GM23338 (cell line): Measurements from ENCODE around the gene KRT2. TPM values are rescaled to one million over a fixed set of nuclear protein-coding genes. Genes with fewer than 3 reads are reported as not detected.

ENCODE experiments used
- ATAC-seq: fragments of 200-7000 bp; cut with Tn5 transposase; 3 replicates; pipeline ENCODE4 v1.9.1; 2020
- DNase-seq: peaks from one replicate; pipeline ENCODE4 v3.0.0-alpha.2; 2015; ENCODE audit warnings: low spot score
- H2AFZ ChIP-seq: fragments of 200-600 bp; sonication (generic); 2 replicates; pipeline ENCODE4 v1.8.0; 2016; ENCODE audit warnings: antibody characterized with exemption, mild to moderate bottlenecking, moderate library complexity
- H3F3A ChIP-seq: fragments of 200-600 bp; sonication (generic); replicated peaks from 2 replicates; pipeline ENCODE4 v1.8.0; 2017; ENCODE audit warnings: antibody characterized with exemption, mixed run types, low read depth
- H3K27ac ChIP-seq: fragments of 200-600 bp; sonication (generic); 2 replicates; pipeline ENCODE4 v1.6.1; 2016; ENCODE audit warnings: low read depth
- H3K27me3 ChIP-seq: fragments of 200-600 bp; sonication (generic); 2 replicates; pipeline ENCODE4 v1.8.0; 2016; ENCODE audit warnings: mild to moderate bottlenecking, mixed run types, moderate library complexity; ENCODE audit not compliant: insufficient read depth
- H3K36me3 ChIP-seq: fragments of 200-600 bp; sonication (generic); 2 replicates; pipeline ENCODE4 v1.8.0; 2016; ENCODE audit warnings: mild to moderate bottlenecking; ENCODE audit not compliant: insufficient read depth
- H3K4me1 ChIP-seq: fragments of 200-600 bp; sonication (generic); 2 replicates; pipeline ENCODE4 v1.8.0; 2016; ENCODE audit warnings: mild to moderate bottlenecking, moderate library complexity; ENCODE audit not compliant: insufficient read depth
- H3K4me2 ChIP-seq: fragments of 200-600 bp; sonication (generic); 2 replicates; pipeline ENCODE4 v1.7.1; 2017; ENCODE audit warnings: mixed run types
- H3K4me3 ChIP-seq: fragments of 200-600 bp; sonication (generic); 2 replicates; pipeline ENCODE4 v1.6.1; 2016; ENCODE audit warnings: mixed run types
- H3K79me2 ChIP-seq: fragments of 200-600 bp; sonication (generic); replicated peaks from 2 replicates; pipeline ENCODE4 v1.8.0; 2017; ENCODE audit warnings: mild to moderate bottlenecking; ENCODE audit not compliant: insufficient read depth
- H3K9me2 ChIP-seq: fragments of 200-600 bp; sonication (generic); 2 replicates; pipeline ENCODE4 v1.8.0; 2017; ENCODE audit not compliant: insufficient read depth
- H4K20me1 ChIP-seq: fragments of 200-600 bp; sonication (generic); replicated peaks from 2 replicates; pipeline ENCODE4 v1.8.0; 2017; ENCODE audit warnings: mild to moderate bottlenecking; ENCODE audit not compliant: insufficient read depth
- H3K27ac Mint-ChIP-seq: 2 replicates; pipeline ENCODE4 v1.8.0; 2020; ENCODE audit warnings: inconsistent platforms, mild to moderate bottlenecking, moderate library complexity, mixed read lengths
- H3K27me3 Mint-ChIP-seq: 3 replicates; pipeline ENCODE4 v1.8.0; 2022; ENCODE audit warnings: low read depth, mild to moderate bottlenecking, moderate library complexity, mixed read lengths, inconsistent platforms; ENCODE audit not compliant: insufficient read depth, poor library complexity
- H3K36me3 Mint-ChIP-seq: 3 replicates; pipeline ENCODE4 v1.8.0; 2021; ENCODE audit warnings: low read depth, mild to moderate bottlenecking, inconsistent platforms, moderate library complexity, mixed read lengths
- H3K4me1 Mint-ChIP-seq: 3 replicates; pipeline ENCODE4 v1.8.0; 2020; ENCODE audit warnings: mild to moderate bottlenecking, inconsistent platforms, mixed read lengths
- H3K4me3 Mint-ChIP-seq: 3 replicates; pipeline ENCODE4 v1.8.0; 2021; ENCODE audit warnings: moderate library complexity, mild to moderate bottlenecking, inconsistent platforms, mixed read lengths
- H3K9me3 Mint-ChIP-seq: 3 replicates; pipeline ENCODE4 v1.8.0; 2020; ENCODE audit warnings: moderate library complexity, mild to moderate bottlenecking, inconsistent platforms, mixed read lengths
- CREB1 ChIP-seq: fragments of 250-450 bp; sonication (Bioruptor Pico); IDR thresholded peaks from 2 replicates; pipeline ENCODE4 v1.5.0; 2020; ENCODE audit warnings: low read depth, mild to moderate bottlenecking, moderate library complexity
- EZH2 ChIP-seq: fragments of 200-600 bp; sonication (generic); IDR thresholded peaks from one replicate; pipeline ENCODE4 v1.8.0; 2017; ENCODE audit warnings: antibody characterized with exemption, mild to moderate bottlenecking, low read depth; ENCODE audit not compliant: unreplicated experiment
- EZH2phosphoT487 ChIP-seq: fragments of 200-600 bp; sonication (generic); IDR thresholded peaks from one replicate; pipeline ENCODE4 v1.8.1; 2018; ENCODE audit warnings: antibody characterized with exemption; ENCODE audit not compliant: unreplicated experiment
- JUNB ChIP-seq: IDR thresholded peaks from one replicate; pipeline ENCODE4 v1.6.1; 2016; ENCODE audit warnings: antibody characterized with exemption; ENCODE audit not compliant: unreplicated experiment
- NANOG ChIP-seq: IDR thresholded peaks from 2 replicates; pipeline ENCODE4 v1.6.1; 2016; ENCODE audit warnings: antibody characterized with exemption, borderline replicate concordance
- POLR2AphosphoS5 ChIP-seq: IDR thresholded peaks from 2 replicates; pipeline ENCODE4 v1.6.1; 2016; ENCODE audit warnings: antibody characterized with exemption, low read depth
- STAT1 ChIP-seq: IDR thresholded peaks from one replicate; pipeline ENCODE4 v1.6.1; 2016; ENCODE audit warnings: antibody characterized with exemption; ENCODE audit not compliant: unreplicated experiment
- ZNF114 ChIP-seq: fragments of 250-450 bp; sonication (Bioruptor Pico); IDR thresholded peaks from 2 replicates; pipeline ENCODE4 v1.5.0; 2020; ENCODE audit warnings: mild to moderate bottlenecking, moderate library complexity
- ZNF331 ChIP-seq: fragments of 250-450 bp; sonication (Bioruptor Pico); IDR thresholded peaks from 2 replicates; pipeline ENCODE4 v1.5.0; 2020; ENCODE audit warnings: low read depth, mild to moderate bottlenecking, moderate library complexity
- polyA plus RNA-seq: library from polyadenylated mRNA; unstranded; fragments of >200 nt; fragmentation: Nextera tagmentation; extraction: Ambion mirVana; gene quantifications from 2 replicates; pipeline ENCODE4 v1.2.1, GENCODE V29; 2016
- total RNA-seq: library from RNA; depleted of rRNA; stranded (reverse); fragments of >200 nt; shearing (Covaris generic); gene quantifications from 2 replicates; pipeline ENCODE4 v1.2.3, GENCODE V29; 2014
- TF ChIP-seq, protein P1 (sequence below), 2 experiments: fragments of 200-600 bp in 1 of 2; sonication (generic) in 1 of 2; conservative IDR thresholded peaks; 2 replicates each; pipeline versions ENCODE4 v1.5.1 to v1.6.1; 2016 to 2017; ENCODE audit warnings: antibody characterized with exemption in 2 of 2, low read depth in 2 of 2, mild to moderate bottlenecking in 2 of 2, moderate library complexity in 1 of 2
- TF ChIP-seq, protein P2 (sequence below): fragments of 250-450 bp; sonication (Bioruptor Pico); IDR thresholded peaks from 2 replicates; pipeline ENCODE4 v1.5.0; 2020; ENCODE audit warnings: mild to moderate bottlenecking, moderate library complexity
- TF ChIP-seq, protein P3 (sequence below): IDR thresholded peaks from one replicate; pipeline ENCODE4 v1.6.1; 2018; ENCODE audit warnings: antibody characterized with exemption; ENCODE audit not compliant: unreplicated experiment
- TF ChIP-seq, protein P4 (sequence below): IDR thresholded peaks from 2 replicates; pipeline ENCODE4 v1.6.1; 2016; ENCODE audit warnings: antibody characterized with exemption

KRT2 gene
- total and polyA plus RNA-seq, 2 experiments from 2014 or later = not detected

DNA sequence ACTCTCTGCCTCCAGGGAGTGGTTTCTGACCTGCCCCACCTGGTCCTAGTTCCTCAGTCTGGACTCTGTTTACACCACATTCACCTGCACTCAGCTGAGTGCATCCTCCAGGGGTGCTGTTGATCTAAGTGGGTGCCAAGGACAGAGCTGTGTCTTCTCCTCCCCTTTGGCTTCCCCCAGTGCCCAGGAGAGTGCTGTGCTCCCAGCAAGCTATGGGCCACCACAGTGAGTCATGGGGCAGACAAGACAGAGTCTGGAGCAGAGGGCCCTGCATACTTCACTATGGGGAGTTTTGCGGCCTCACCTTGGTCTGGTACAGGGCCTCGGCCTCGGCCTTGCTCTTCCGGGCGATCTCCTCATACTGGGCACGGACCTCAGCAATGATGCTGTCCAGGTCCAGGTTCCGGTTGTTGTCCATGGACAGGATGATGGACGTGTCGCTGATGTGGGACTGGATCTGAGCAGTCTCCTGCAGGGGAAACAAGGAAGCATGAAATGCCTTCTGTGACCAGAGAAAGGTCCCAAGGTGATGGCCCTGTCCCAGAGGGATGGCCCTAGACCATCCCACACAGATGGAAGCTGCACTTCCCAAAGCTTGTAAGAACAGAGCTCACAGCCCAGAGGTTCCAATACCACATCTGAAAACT, 38.5 kb downstream of the KRT2 start:
- Mint-ChIP-seq H3K36me3 (no peaks in the 10 kb centered on the region), H3K27me3 (peaks cover 2% of the 10 kb centered on the region), H3K4me1 (no peaks in the 10 kb centered on the region), H3K9me3 (no peaks in the 10 kb centered on the region), H3K27ac (no peak overlapping the region), H3K4me3 (no peak overlapping the region)
- H3K4me3 ChIP-seq = no peak overlapping the region
- no peaks in the 10 kb centered on the region for H3K27me3 ChIP-seq
- H3K79me2 ChIP-seq = no peaks in the 10 kb centered on the region
- no peak overlapping the region for H3K27ac ChIP-seq
- no peak overlapping the region for H2AFZ ChIP-seq
- H3K4me1 ChIP-seq = no peaks in the 10 kb centered on the region
- ATAC-seq (no peak), DNase-seq (no peak)
- no peaks in the 10 kb centered on the region for H3K36me3 ChIP-seq
- TF ChIP-seq JUNB (no peak), CREB1 (CRISPR knock-in tag) (no peak), EZH2phosphoT487 (no peak), STAT1 (no peak), EZH2 (no peak), POLR2AphosphoS5 (no peak), ZNF114 (CRISPR knock-in tag) (no peak), NANOG (no peak), ZNF331 (CRISPR knock-in tag) (no peak)
- TF ChIP-seq, protein P1, sequence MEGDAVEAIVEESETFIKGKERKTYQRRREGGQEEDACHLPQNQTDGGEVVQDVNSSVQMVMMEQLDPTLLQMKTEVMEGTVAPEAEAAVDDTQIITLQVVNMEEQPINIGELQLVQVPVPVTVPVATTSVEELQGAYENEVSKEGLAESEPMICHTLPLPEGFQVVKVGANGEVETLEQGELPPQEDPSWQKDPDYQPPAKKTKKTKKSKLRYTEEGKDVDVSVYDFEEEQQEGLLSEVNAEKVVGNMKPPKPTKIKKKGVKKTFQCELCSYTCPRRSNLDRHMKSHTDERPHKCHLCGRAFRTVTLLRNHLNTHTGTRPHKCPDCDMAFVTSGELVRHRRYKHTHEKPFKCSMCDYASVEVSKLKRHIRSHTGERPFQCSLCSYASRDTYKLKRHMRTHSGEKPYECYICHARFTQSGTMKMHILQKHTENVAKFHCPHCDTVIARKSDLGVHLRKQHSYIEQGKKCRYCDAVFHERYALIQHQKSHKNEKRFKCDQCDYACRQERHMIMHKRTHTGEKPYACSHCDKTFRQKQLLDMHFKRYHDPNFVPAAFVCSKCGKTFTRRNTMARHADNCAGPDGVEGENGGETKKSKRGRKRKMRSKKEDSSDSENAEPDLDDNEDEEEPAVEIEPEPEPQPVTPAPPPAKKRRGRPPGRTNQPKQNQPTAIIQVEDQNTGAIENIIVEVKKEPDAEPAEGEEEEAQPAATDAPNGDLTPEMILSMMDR (conservative IDR thresholded peaks at IDR 0.05; ENCODE audit: low read depth in 2 of 2) = no peak
- TF ChIP-seq, protein P2, sequence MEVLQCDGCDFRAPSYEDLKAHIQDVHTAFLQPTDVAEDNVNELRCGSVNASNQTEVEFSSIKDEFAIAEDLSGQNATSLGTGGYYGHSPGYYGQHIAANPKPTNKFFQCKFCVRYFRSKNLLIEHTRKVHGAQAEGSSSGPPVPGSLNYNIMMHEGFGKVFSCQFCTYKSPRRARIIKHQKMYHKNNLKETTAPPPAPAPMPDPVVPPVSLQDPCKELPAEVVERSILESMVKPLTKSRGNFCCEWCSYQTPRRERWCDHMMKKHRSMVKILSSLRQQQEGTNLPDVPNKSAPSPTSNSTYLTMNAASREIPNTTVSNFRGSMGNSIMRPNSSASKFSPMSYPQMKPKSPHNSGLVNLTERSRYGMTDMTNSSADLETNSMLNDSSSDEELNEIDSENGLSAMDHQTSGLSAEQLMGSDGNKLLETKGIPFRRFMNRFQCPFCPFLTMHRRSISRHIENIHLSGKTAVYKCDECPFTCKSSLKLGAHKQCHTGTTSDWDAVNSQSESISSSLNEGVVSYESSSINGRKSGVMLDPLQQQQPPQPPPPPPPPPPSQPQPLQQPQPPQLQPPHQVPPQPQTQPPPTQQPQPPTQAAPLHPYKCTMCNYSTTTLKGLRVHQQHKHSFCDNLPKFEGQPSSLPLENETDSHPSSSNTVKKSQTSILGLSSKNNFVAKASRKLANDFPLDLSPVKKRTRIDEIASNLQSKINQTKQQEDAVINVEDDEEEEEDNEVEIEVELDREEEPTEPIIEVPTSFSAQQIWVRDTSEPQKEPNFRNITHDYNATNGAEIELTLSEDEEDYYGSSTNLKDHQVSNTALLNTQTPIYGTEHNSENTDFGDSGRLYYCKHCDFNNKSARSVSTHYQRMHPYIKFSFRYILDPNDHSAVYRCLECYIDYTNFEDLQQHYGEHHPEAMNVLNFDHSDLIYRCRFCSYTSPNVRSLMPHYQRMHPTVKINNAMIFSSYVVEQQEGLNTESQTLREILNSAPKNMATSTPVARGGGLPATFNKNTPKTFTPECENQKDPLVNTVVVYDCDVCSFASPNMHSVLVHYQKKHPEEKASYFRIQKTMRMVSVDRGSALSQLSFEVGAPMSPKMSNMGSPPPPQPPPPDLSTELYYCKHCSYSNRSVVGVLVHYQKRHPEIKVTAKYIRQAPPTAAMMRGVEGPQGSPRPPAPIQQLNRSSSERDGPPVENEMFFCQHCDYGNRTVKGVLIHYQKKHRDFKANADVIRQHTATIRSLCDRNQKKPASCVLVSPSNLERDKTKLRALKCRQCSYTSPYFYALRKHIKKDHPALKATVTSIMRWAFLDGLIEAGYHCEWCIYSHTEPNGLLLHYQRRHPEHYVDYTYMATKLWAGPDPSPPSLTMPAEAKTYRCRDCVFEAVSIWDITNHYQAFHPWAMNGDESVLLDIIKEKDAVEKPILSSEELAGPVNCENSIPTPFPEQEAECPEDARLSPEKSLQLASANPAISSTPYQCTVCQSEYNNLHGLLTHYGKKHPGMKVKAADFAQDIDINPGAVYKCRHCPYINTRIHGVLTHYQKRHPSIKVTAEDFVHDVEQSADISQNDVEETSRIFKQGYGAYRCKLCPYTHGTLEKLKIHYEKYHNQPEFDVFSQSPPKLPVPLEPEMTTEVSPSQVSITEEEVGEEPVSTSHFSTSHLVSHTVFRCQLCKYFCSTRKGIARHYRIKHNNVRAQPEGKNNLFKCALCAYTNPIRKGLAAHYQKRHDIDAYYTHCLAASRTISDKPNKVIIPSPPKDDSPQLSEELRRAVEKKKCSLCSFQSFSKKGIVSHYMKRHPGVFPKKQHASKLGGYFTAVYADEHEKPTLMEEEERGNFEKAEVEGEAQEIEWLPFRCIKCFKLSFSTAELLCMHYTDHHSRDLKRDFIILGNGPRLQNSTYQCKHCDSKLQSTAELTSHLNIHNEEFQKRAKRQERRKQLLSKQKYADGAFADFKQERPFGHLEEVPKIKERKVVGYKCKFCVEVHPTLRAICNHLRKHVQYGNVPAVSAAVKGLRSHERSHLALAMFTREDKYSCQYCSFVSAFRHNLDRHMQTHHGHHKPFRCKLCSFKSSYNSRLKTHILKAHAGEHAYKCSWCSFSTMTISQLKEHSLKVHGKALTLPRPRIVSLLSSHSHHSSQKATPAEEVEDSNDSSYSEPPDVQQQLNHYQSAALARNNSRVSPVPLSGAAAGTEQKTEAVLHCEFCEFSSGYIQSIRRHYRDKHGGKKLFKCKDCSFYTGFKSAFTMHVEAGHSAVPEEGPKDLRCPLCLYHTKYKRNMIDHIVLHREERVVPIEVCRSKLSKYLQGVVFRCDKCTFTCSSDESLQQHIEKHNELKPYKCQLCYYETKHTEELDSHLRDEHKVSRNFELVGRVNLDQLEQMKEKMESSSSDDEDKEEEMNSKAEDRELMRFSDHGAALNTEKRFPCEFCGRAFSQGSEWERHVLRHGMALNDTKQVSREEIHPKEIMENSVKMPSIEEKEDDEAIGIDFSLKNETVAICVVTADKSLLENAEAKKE = no peak
- TF ChIP-seq, protein P3, sequence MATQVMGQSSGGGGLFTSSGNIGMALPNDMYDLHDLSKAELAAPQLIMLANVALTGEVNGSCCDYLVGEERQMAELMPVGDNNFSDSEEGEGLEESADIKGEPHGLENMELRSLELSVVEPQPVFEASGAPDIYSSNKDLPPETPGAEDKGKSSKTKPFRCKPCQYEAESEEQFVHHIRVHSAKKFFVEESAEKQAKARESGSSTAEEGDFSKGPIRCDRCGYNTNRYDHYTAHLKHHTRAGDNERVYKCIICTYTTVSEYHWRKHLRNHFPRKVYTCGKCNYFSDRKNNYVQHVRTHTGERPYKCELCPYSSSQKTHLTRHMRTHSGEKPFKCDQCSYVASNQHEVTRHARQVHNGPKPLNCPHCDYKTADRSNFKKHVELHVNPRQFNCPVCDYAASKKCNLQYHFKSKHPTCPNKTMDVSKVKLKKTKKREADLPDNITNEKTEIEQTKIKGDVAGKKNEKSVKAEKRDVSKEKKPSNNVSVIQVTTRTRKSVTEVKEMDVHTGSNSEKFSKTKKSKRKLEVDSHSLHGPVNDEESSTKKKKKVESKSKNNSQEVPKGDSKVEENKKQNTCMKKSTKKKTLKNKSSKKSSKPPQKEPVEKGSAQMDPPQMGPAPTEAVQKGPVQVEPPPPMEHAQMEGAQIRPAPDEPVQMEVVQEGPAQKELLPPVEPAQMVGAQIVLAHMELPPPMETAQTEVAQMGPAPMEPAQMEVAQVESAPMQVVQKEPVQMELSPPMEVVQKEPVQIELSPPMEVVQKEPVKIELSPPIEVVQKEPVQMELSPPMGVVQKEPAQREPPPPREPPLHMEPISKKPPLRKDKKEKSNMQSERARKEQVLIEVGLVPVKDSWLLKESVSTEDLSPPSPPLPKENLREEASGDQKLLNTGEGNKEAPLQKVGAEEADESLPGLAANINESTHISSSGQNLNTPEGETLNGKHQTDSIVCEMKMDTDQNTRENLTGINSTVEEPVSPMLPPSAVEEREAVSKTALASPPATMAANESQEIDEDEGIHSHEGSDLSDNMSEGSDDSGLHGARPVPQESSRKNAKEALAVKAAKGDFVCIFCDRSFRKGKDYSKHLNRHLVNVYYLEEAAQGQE = no peak
- TF ChIP-seq, protein P4, sequence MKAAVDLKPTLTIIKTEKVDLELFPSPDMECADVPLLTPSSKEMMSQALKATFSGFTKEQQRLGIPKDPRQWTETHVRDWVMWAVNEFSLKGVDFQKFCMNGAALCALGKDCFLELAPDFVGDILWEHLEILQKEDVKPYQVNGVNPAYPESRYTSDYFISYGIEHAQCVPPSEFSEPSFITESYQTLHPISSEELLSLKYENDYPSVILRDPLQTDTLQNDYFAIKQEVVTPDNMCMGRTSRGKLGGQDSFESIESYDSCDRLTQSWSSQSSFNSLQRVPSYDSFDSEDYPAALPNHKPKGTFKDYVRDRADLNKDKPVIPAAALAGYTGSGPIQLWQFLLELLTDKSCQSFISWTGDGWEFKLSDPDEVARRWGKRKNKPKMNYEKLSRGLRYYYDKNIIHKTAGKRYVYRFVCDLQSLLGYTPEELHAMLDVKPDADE = no peak
- no peaks in the 10 kb centered on the region for H4K20me1 ChIP-seq
- H3K9me2 ChIP-seq = no peaks in the 10 kb centered on the region
- H3F3A ChIP-seq = no peaks in the 10 kb centered on the region
- H3K4me2 ChIP-seq = no peak overlapping the region
